ENCODE results near the gene AIRE. TPM values are rescaled to one million over a fixed set of nuclear protein-coding genes. Genes with fewer than 3 reads are reported as not detected.

The AIRE gene
- total and polyA plus RNA-seq, 12 donors: 0.06 to 1.1 (median 0.09) TPM; not detected in 8

- WGBS, 4 donors: 75 to 83% (median 77%) methylated on average over 9 to 17 of the region's 17 CpGs
- no peak for DNase-seq
- intact Hi-C loops (cut with DNase I): loop anchor here in 1 of 2 donors (10.0 kb wide), 1 partner anchor 110 kb away; the partner anchor contains the start of gene LRRC3
- peaks cover 11% of the 10 kb centered on the region for H3K27me3 ChIP-seq
- peaks cover 5 to 8% of the 10 kb centered on the region in 2 donors for H3K4me1 ChIP-seq (replicated peaks in 1 of 2)
- no peak overlapping the region for H3K27ac ChIP-seq
- no peaks in the 10 kb centered on the region for H3K36me3 ChIP-seq (replicated peaks in 1 of 2)
- TF ChIP-seq POLR2A (IDR thresholded peaks at IDR 0.05) (no peak), CTCF (IDR thresholded peaks at IDR 0.05) (no peak)
- no peak overlapping the region for H3K4me3 ChIP-seq
- no peaks in the 10 kb centered on the region for H3K9me3 ChIP-seq (replicated peaks in 1 of 3)
Observed at GRCh38 chr21:44344541-44345183, 59.0 kb downstream of the AIRE start.

GRCh38 chr21:44345495-44345894 is 59.8 kb downstream of the AIRE start:
- no peak overlapping the region for H3K27ac ChIP-seq
- no peak overlapping the region for H3K4me3 ChIP-seq
- no peaks in the 10 kb centered on the region for H3K4me1 ChIP-seq (replicated peaks in 1 of 2)
- WGBS, 4 donors: 59 to 77% (median 66%) methylated on average over 8 to 11 of the region's 11 CpGs
- H3K27me3 ChIP-seq: peaks cover 16% of the 10 kb centered on the region
- TF ChIP-seq CTCF (IDR thresholded peaks at IDR 0.05) (no peak), POLR2A (IDR thresholded peaks at IDR 0.05) (no peak)
- intact Hi-C loops (cut with DNase I): loop anchor here in 1 of 2 donors (10.0 kb wide), 1 partner anchor 109 kb away; the partner anchor contains the start of gene LRRC3
- DNase-seq: no peak
- no peaks in the 10 kb centered on the region for H3K9me3 ChIP-seq (replicated peaks in 1 of 3)
- H3K36me3 ChIP-seq (replicated peaks in 1 of 2): no peaks in the 10 kb centered on the region

- intact Hi-C loops (cut with DNase I): loop anchor here in 1 of 2 donors (10.0 kb wide), 1 partner anchor 107 kb away; the partner anchor contains the start of gene LRRC3
Observed at GRCh38 chr21:44347911-44348451, 62.3 kb downstream of the AIRE start.

More at GRCh38 chr21:44347911-44348451, 62.3 kb downstream of the AIRE start:
- no peaks in the 10 kb centered on the region for H3K36me3 ChIP-seq (replicated peaks in 1 of 2)
- H3K27me3 ChIP-seq: peaks cover 32% of the 10 kb centered on the region
- H3K9me3 ChIP-seq (replicated peaks in 1 of 3): no peaks in the 10 kb centered on the region
- H3K4me1 ChIP-seq (replicated peaks in 1 of 2): no peaks in the 10 kb centered on the region
- TF ChIP-seq CTCF (IDR thresholded peaks at IDR 0.05) (no peak), POLR2A (IDR thresholded peaks at IDR 0.05) (no peak)
- H3K27ac ChIP-seq: no peak overlapping the region
- H3K4me3 ChIP-seq: no peak overlapping the region
- 61 to 74% (median 67%) methylated on average over 20 to 22 of the region's 22 CpGs for WGBS, 4 donors
- DNase-seq: no peak

Small RNA genes within 50 kb of the gene (small RNA-seq; reads per million reads assigned to genes)
- 0 reads per million in 2 donors for gene AP001059.3

Other genes starting within 250 kb of the AIRE start
- gene PWP2, start 178.5 kb upstream of the AIRE start, total RNA-seq: 10 to 100 TPM in 3 of 9 donors, 1 to 10 TPM in 6; 4.0 to 33.0 (median 5.8) TPM
- 1 to 10 TPM in 2 of 3 donors, under 1 TPM in 1; 0.09 to 5.7 (median 4.0) TPM for gene PWP2, start 178.5 kb upstream of the AIRE start, polyA plus RNA-seq
- 100 to 1,000 TPM in 1 of 9 donors, 10 to 100 TPM in 6, 1 to 10 TPM in 2; 4.6 to 172 (median 13.2) TPM for gene GATD3, start 152.2 kb upstream of the AIRE start, total RNA-seq
- gene GATD3, start 152.2 kb upstream of the AIRE start, polyA plus RNA-seq: 10 to 100 TPM; 10.3 to 13.7 (median 10.9) TPM
- 1 to 10 TPM in 7 of 9 donors, under 1 TPM in 2; 0.11 to 4.0 (median 1.8) TPM for gene ICOSLG, start 44.9 kb upstream of the AIRE start, total RNA-seq
- 1 to 10 TPM; 1.1 to 1.8 (median 1.4) TPM for gene ICOSLG, start 44.9 kb upstream of the AIRE start, polyA plus RNA-seq
- gene DNMT3L, start 24.0 kb upstream of the AIRE start, total RNA-seq: not detected
- not detected for gene DNMT3L, start 24.0 kb upstream of the AIRE start, polyA plus RNA-seq
- 100 to 1,000 TPM in 4 of 9 donors, 10 to 100 TPM in 5; 38.9 to 123 (median 90.3) TPM for gene PFKL, start 14.2 kb downstream of the AIRE start, total RNA-seq
- gene PFKL, start 14.2 kb downstream of the AIRE start, polyA plus RNA-seq: 100 to 1,000 TPM in 1 of 3 donors, 10 to 100 TPM in 2; 16.6 to 123 (median 98.0) TPM
- gene CFAP410, start 53.5 kb downstream of the AIRE start, total RNA-seq: 10 to 100 TPM; 12.4 to 73.5 (median 35.7) TPM
- gene CFAP410, start 53.5 kb downstream of the AIRE start, polyA plus RNA-seq: 100 to 1,000 TPM in 2 of 3 donors, 1 to 10 TPM in 1; 1.4 to 149 (median 116) TPM
- gene TRPM2, start 67.7 kb downstream of the AIRE start, total RNA-seq: 10 to 100 TPM in 5 of 9 donors, 1 to 10 TPM in 4; 1.9 to 16.0 (median 10.9) TPM
- gene TRPM2, start 67.7 kb downstream of the AIRE start, polyA plus RNA-seq: 10 to 100 TPM in 2 of 3 donors, 1 to 10 TPM in 1; 1.5 to 28.3 (median 17.3) TPM
- gene LRRC3, start 169.6 kb downstream of the AIRE start, total RNA-seq: 1 to 10 TPM in 7 of 9 donors, under 1 TPM in 2; 0.67 to 3.2 (median 2.3) TPM
- gene LRRC3, start 169.6 kb downstream of the AIRE start, polyA plus RNA-seq: 1 to 10 TPM in 2 of 3 donors, under 1 TPM in 1; 0.97 to 1.9 (median 1.0) TPM

Measured in adrenal gland (tissue), 12 donors.